ENCODE results near the gene GSAP. TPM values are rescaled to one million over a fixed set of nuclear protein-coding genes. Genes with fewer than 3 reads are reported as not detected.
A peak's percentile ranks its signal among the peaks of the same experiment; 100 is the strongest.
"Not testable (repeated sequence)": the region's sequence is repeated elsewhere in the genome, so short reads cannot be mapped to it uniquely, and the experiment has no call there.

Gene GSAP
- polyA plus RNA-seq, 3 donors, result 8.2 to 10.7 (median 10.3) TPM

GRCh38 chr7:77362905-77363304 is 53.2 kb downstream of the GSAP start:
- DNase-seq (ENCODE audit: low read depth in 3 of 3, low spot score in 2 of 3), result no peak

- no peak for DNase-seq (ENCODE audit: low read depth in 3 of 3, low spot score in 2 of 3)
Observed at GRCh38 chr7:77360969-77361368, 55.2 kb downstream of the GSAP start.

GRCh38 chr7:77360104-77360503 is 56.0 kb downstream of the GSAP start:
- no peak for DNase-seq (ENCODE audit: low read depth in 3 of 3, low spot score in 2 of 3)

GRCh38 chr7:77359599-77359998 is 56.5 kb downstream of the GSAP start:
- DNase-seq (ENCODE audit: low read depth in 3 of 3, low spot score in 2 of 3), result no peak

- DNase-seq (ENCODE audit: low read depth in 3 of 3, low spot score in 2 of 3), result no peak
Observed at GRCh38 chr7:77354914-77355313, 61.2 kb downstream of the GSAP start.

GRCh38 chr7:77354484-77354883 is 61.7 kb downstream of the GSAP start:
- no peak for DNase-seq (ENCODE audit: low read depth in 3 of 3, low spot score in 2 of 3)

GRCh38 chr7:77353911-77354310 is 62.2 kb downstream of the GSAP start:
- DNase-seq (ENCODE audit: low read depth in 3 of 3, low spot score in 2 of 3), result no peak

- no peak for DNase-seq (ENCODE audit: low read depth in 3 of 3, low spot score in 2 of 3)
Observed at GRCh38 chr7:77353407-77353721, 62.8 kb downstream of the GSAP start.

- no peak for DNase-seq (ENCODE audit: low read depth in 3 of 3, low spot score in 2 of 3)
Observed at GRCh38 chr7:77352665-77353406, 63.3 kb downstream of the GSAP start.

GRCh38 chr7:77351539-77352004 is 64.6 kb downstream of the GSAP start:
- DNase-seq (ENCODE audit: low read depth in 3 of 3, low spot score in 2 of 3), result no peak

GRCh38 chr7:77349141-77349540 is 67.0 kb downstream of the GSAP start:
- no peak for DNase-seq (ENCODE audit: low read depth in 3 of 3, low spot score in 2 of 3)

- DNase-seq (ENCODE audit: low read depth in 3 of 3, low spot score in 2 of 3), result no peak
Observed at GRCh38 chr7:77348371-77348813, 67.8 kb downstream of the GSAP start.

GRCh38 chr7:77346441-77346840 is 69.7 kb downstream of the GSAP start:
- DNase-seq (ENCODE audit: low read depth in 3 of 3, low spot score in 2 of 3), result no peak

- DNase-seq (ENCODE audit: low read depth in 3 of 3, low spot score in 2 of 3), result not testable (repeated sequence)
Observed at GRCh38 chr7:77345426-77345825, 70.7 kb downstream of the GSAP start.

GRCh38 chr7:77339726-77340125 is 76.4 kb downstream of the GSAP start:
- no peak for DNase-seq (ENCODE audit: low read depth in 3 of 3, low spot score in 2 of 3)

- no peak for DNase-seq (ENCODE audit: low read depth in 3 of 3, low spot score in 2 of 3)
Observed at GRCh38 chr7:77338883-77339629, 77.1 kb downstream of the GSAP start.

GRCh38 chr7:77338260-77338659 is 77.9 kb downstream of the GSAP start:
- DNase-seq (ENCODE audit: low read depth in 3 of 3, low spot score in 2 of 3), result no peak

GRCh38 chr7:77337456-77337990 is 78.6 kb downstream of the GSAP start:
- DNase-seq (ENCODE audit: low read depth in 3 of 3, low spot score in 2 of 3), result no peak

- no peak for DNase-seq (ENCODE audit: low read depth in 3 of 3, low spot score in 2 of 3)
Observed at GRCh38 chr7:77335581-77335980, 80.6 kb downstream of the GSAP start.

GRCh38 chr7:77334039-77334438 is 82.1 kb downstream of the GSAP start:
- DNase-seq (ENCODE audit: low read depth in 3 of 3, low spot score in 2 of 3), result not testable (repeated sequence)

- DNase-seq (ENCODE audit: low read depth in 3 of 3, low spot score in 2 of 3), result peak; percentile 64 to 72 (median 69)
Observed at GRCh38 chr7:77331938-77332695, 84.0 kb downstream of the GSAP start.
